IPS DF 6.9 (cell line): ENCODE data around the gene MXD4.
"Not testable (repeated sequence)": the region's sequence is repeated elsewhere in the genome, so short reads cannot be mapped to it uniquely, and the experiment has no call there.

ENCODE experiments used
- DNase-seq: peaks from one replicate; pipeline ENCODE4 v3.0.0-alpha.2; 2013; ENCODE audit warnings: low read depth, low spot score
- H3K27ac ChIP-seq: one replicate; pipeline ENCODE4 v1.5.1; 2013; ENCODE audit warnings: low read length, control low read depth
- H3K27me3 ChIP-seq: 2 replicates; pipeline ENCODE4 v1.6.1; 2013; ENCODE audit warnings: mild to moderate bottlenecking, low read length; ENCODE audit not compliant: control insufficient read depth, insufficient read depth
- H3K36me3 ChIP-seq: 2 replicates; pipeline ENCODE4 v1.6.1; 2013; ENCODE audit warnings: low read length; ENCODE audit not compliant: control insufficient read depth, insufficient read depth
- H3K4me1 ChIP-seq: 2 replicates; pipeline ENCODE4 v1.6.1; 2013; ENCODE audit warnings: low read length; ENCODE audit not compliant: control insufficient read depth, insufficient read depth
- H3K4me3 ChIP-seq: 2 replicates; pipeline ENCODE4 v1.5.1; 2013; ENCODE audit warnings: mild to moderate bottlenecking, low read length
- H3K9me3 ChIP-seq: 2 replicates; pipeline ENCODE4 v1.6.1; 2013; ENCODE audit warnings: low read length, inconsistent platforms; ENCODE audit not compliant: control insufficient read depth, insufficient read depth
- WGBS: extraction: QIAGEN DNeasy Blood & Tissue Kit; methylation state at CpG from one replicate; pipeline ENCODE4 v1.1.7; 2013; ENCODE audit warnings: mixed read lengths, missing lambda C conversion rate; ENCODE audit not compliant: insufficient read length, insufficient coverage; 5-methylcytosine and 5-hydroxymethylcytosine counted together

The MXD4 gene

GRCh38 chr4:2217726-2218125 lies 44.2 kb downstream of the MXD4 start:
- no CpG with 5 or more reads among the region's 3 CpGs for WGBS

DNA sequence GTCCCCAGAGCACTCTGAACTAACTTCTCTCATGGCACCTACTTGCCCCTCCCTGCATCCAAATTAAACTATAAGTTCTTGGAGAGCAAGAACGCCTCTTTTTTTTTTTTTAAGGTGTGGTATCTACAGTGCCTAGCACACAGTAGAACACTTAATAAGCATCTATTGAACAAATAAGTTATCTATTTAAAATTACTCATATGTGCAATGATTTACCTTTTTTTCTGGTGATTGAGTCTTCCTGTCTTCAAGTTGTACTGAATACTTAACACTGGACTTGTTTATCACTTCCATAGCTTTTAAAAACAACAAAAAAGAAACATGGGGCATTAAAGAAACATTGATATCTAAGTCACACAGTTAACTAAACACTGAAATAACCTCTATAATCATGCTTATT lies 49.1 kb downstream of the MXD4 start:
- no peak for DNase-seq
- peaks cover 4% of the 10 kb centered on the region; the same call in 1 of the 2 replicates for H3K4me1 ChIP-seq
- no peaks in the 10 kb centered on the region for H3K27me3 ChIP-seq
- H3K4me3 ChIP-seq: no peak overlapping the region
- no peaks in the 10 kb centered on the region for H3K9me3 ChIP-seq
- WGBS: no CpG with 5 or more reads among the region's 1 CpG
- no peaks in the 10 kb centered on the region for H3K36me3 ChIP-seq
- no peak overlapping the region for H3K27ac ChIP-seq

More at GRCh38 chr4:2217726-2218125, 44.2 kb downstream of the MXD4 start:
- no peak for DNase-seq
- Histone ChIP-seq H3K36me3 (no peaks in the 10 kb centered on the region), H3K4me3 (no peak overlapping the region), H3K27ac (no peak overlapping the region), H3K9me3 (no peaks in the 10 kb centered on the region), H3K4me1 (peaks cover 14% of the 10 kb centered on the region; the same call in 1 of the 2 replicates), H3K27me3 (no peaks in the 10 kb centered on the region)

- no CpG with 5 or more reads among the region's 1 CpG for WGBS
- not testable (repeated sequence) for H3K4me3 ChIP-seq, H3K36me3 ChIP-seq, H3K4me1 ChIP-seq, DNase-seq, H3K27me3 ChIP-seq, H3K9me3 ChIP-seq, H3K27ac ChIP-seq
These were observed 59.1 kb downstream of the MXD4 start for GRCh38 chr4:2202789-2203188.
